B cell (primary cell): Measurements from ENCODE around the gene DSG2. TPM values are rescaled to one million over a fixed set of nuclear protein-coding genes. Genes with fewer than 3 reads are reported as not detected.

Experiments used
- ATAC-seq: fragments of 200-7000 bp; cut with Tn5 transposase; one replicate; pipeline ENCODE4 v1.10.0; 2021; ENCODE audit warnings: low read depth, mild to moderate bottlenecking, moderate number of reproducible peaks, moderate library complexity
- CTCF ChIA-PET: fragments of 350-600 bp; sonication (Branson Sonifier 250); formaldehyde crosslinking; loops from one replicate; lab custom pipeline; 2021; ENCODE audit warnings: antibody characterized with exemption, inconsistent platforms; lab: Charles Lee
- POLR2A ChIA-PET: fragments of 350-600 bp; sonication (Branson Sonifier 250); formaldehyde crosslinking; loops from one replicate; lab custom pipeline; 2021; ENCODE audit warnings: antibody characterized with exemption; lab: Charles Lee
- DNase-seq: peaks from one replicate; pipeline ENCODE4 v3.0.0; 2013
- H2AFZ ChIP-seq: 2 replicates; pipeline ENCODE4 v1.6.1; 2012; ENCODE audit warnings: mild to moderate bottlenecking, low read depth, low read length; ENCODE audit not compliant: insufficient read depth, poor library complexity, severe bottlenecking
- H3K27ac ChIP-seq, 2 donors: 1 replicate in 1 of 2; 2 replicates in 1 of 2; pipeline ENCODE4 v1.5.1; 2012 to 2013; ENCODE audit warnings: low read length in 2 of 2, mild to moderate bottlenecking in 2 of 2, moderate library complexity in 1 of 2
- H3K27me3 ChIP-seq, 4 experiments: fragments of 200-600 bp in 1 of 4; sonication (generic) in 1 of 4; replicated peaks in 1 of 4; 1 replicate in 2 of 4; 2 replicates in 2 of 4; pipeline versions ENCODE4 v1.6.1 to v1.7.0; 2013 to 2016; ENCODE audit warnings: low read length in 3 of 4, mild to moderate bottlenecking in 2 of 4, mixed read lengths in 1 of 4, moderate library complexity in 1 of 4; ENCODE audit not compliant: insufficient read depth in 4 of 4, control insufficient read depth in 3 of 4; ENCODE audit errors: control extremely low read depth in 1 of 4
- H3K36me3 ChIP-seq, 2 experiments: replicated peaks in 1 of 2; 1 replicate in 1 of 2; 2 replicates in 1 of 2; pipeline versions ENCODE4 v1.6.1 to v1.7.1; 2013; ENCODE audit warnings: low read length in 1 of 2; ENCODE audit not compliant: insufficient read depth in 2 of 2, control insufficient read depth in 1 of 2; ENCODE audit errors: control extremely low read depth in 1 of 2, extremely low read depth in 1 of 2
- H3K4me1 ChIP-seq, 2 donors: fragments of 200-600 bp in 1 of 2; sonication (generic) in 1 of 2; 1 replicate in 1 of 2; 2 replicates in 1 of 2; pipeline versions ENCODE4 v1.5.1 to v1.6.1; 2013 to 2017; ENCODE audit warnings: low read length in 2 of 2; ENCODE audit not compliant: control insufficient read depth in 2 of 2, insufficient read depth in 2 of 2
- H3K4me2 ChIP-seq: replicated peaks from 2 replicates; pipeline ENCODE3; 2012; ENCODE audit warnings: mild to moderate bottlenecking, low read depth, low read length; ENCODE audit not compliant: poor library complexity, severe bottlenecking
- H3K4me3 ChIP-seq, 5 experiments: fragments of 200-600 bp in 1 of 5; sonication (generic) in 1 of 5; 1 replicate in 3 of 5; 2 replicates in 2 of 5; pipeline versions ENCODE4 v1.5.1 to v1.7.0; 2011 to 2016; ENCODE audit warnings: low read length in 4 of 5, mild to moderate bottlenecking in 4 of 5, low read depth in 2 of 5, control low read depth in 1 of 5, moderate library complexity in 1 of 5; ENCODE audit not compliant: insufficient read depth in 1 of 5; ENCODE audit errors: control extremely low read depth in 1 of 5, extremely low read depth in 1 of 5
- H3K79me2 ChIP-seq: fragments of 200-600 bp; sonication (generic); one replicate; pipeline ENCODE4 v1.6.0; 2016; ENCODE audit warnings: low read length; ENCODE audit not compliant: control insufficient read depth, insufficient read depth
- H3K9ac ChIP-seq: fragments of 200-600 bp; sonication (generic); 2 replicates; pipeline ENCODE4 v1.6.1; 2017; ENCODE audit warnings: mild to moderate bottlenecking, low read length, moderate library complexity
- H3K9me3 ChIP-seq, 3 donors: one replicate each; pipeline versions ENCODE4 v1.6.1 to v1.7.1; 2013; ENCODE audit warnings: low read length in 2 of 3; ENCODE audit not compliant: control insufficient read depth in 2 of 3, insufficient read depth in 1 of 3; ENCODE audit errors: control extremely low read depth in 1 of 3
- H4K20me1 ChIP-seq: 2 replicates; pipeline ENCODE4 v1.6.0; 2012; ENCODE audit warnings: mild to moderate bottlenecking, low read length; ENCODE audit not compliant: insufficient read depth, control insufficient read depth, poor library complexity, severe bottlenecking
- H3K27ac Mint-ChIP-seq: one replicate; pipeline ENCODE4 v1.8.0; 2021; ENCODE audit warnings: mixed read lengths
- H3K27me3 Mint-ChIP-seq: one replicate; pipeline ENCODE4 v1.8.0; 2021; ENCODE audit warnings: mixed read lengths
- H3K4me1 Mint-ChIP-seq: one replicate; pipeline ENCODE4 v1.8.0; 2021; ENCODE audit warnings: mixed read lengths
- H3K4me3 Mint-ChIP-seq: one replicate; pipeline ENCODE4 v1.8.0; 2021; ENCODE audit warnings: mixed read lengths
- H3K9me3 Mint-ChIP-seq: one replicate; pipeline ENCODE4 v1.8.0; 2022; ENCODE audit warnings: mixed read lengths; ENCODE audit not compliant: insufficient read depth
- CTCF ChIP-seq: fragments of 200-600 bp; IDR thresholded peaks from one replicate; pipeline ENCODE4 v1.8.0; 2022; ENCODE audit warnings: antibody characterized with exemption, mild to moderate bottlenecking
- EZH2 ChIP-seq: IDR thresholded peaks from 2 replicates; pipeline ENCODE4 v1.6.1; 2012; ENCODE audit warnings: borderline replicate concordance, low read depth, mild to moderate bottlenecking, moderate library complexity, low read length; ENCODE audit not compliant: insufficient read depth, poor library complexity, severe bottlenecking
- WGBS: methylation state at CpG from one replicate; pipeline ENCODE4 v1.1.5; 2013; ENCODE audit warnings: missing lambda C conversion rate; ENCODE audit not compliant: insufficient coverage; 5-methylcytosine and 5-hydroxymethylcytosine counted together
- intact Hi-C: fragments of 100-400 bp; cut with micrococcal nuclease; formaldehyde crosslinking; loops from one replicate; pipeline ENCODE4 v1.10.0; 2022
- polyA plus RNA-seq: library from polyadenylated mRNA; depleted of rRNA; stranded (reverse); fragments of >200 nt; gene quantifications from 2 replicates; pipeline ENCODE4 v1.2.3, GENCODE V29; 2012
- total RNA-seq, 2 donors: library from RNA; stranded (reverse); fragments of 120-200 nt in 1 of 2; gene quantifications; 1 replicate in 1 of 2; 2 replicates in 1 of 2; pipeline versions ENCODE4 v1.2.3 to v1.2.4, GENCODE V29; 2013 to 2022

Gene DSG2
- total and polyA plus RNA-seq, 2 donors (not counting 1 experiment from before 2014, with no cell fraction given), result not detected

- no peak overlapping the region for H2AFZ ChIP-seq
- CTCF ChIA-PET, result no interaction called here
- no peaks in the 10 kb centered on the region for H4K20me1 ChIP-seq
- Mint-ChIP-seq H3K27me3 (peaks cover 6% of the 10 kb centered on the region), H3K27ac (no peak overlapping the region), H3K4me3 (no peak overlapping the region), H3K9me3 (no peaks in the 10 kb centered on the region), H3K4me1 (no peaks in the 10 kb centered on the region)
- WGBS, result 100% methylated on average over 3 of the region's 3 CpGs
- no peaks in the 10 kb centered on the region for H3K36me3 ChIP-seq
- no peak for TF ChIP-seq EZH2
- TF ChIP-seq CTCF, result no peak
- H3K27ac ChIP-seq, result no peak overlapping the region
- H3K4me2 ChIP-seq, result no peak overlapping the region
- H3K9ac ChIP-seq, result no peak overlapping the region
- no peaks in the 10 kb centered on the region for H3K9me3 ChIP-seq
- DNase-seq (no peak), ATAC-seq (no peak)
- H3K4me3 ChIP-seq, result no peak overlapping the region
- H3K4me1 ChIP-seq, result no peaks in the 10 kb centered on the region
- no peaks in the 10 kb centered on the region for H3K27me3 ChIP-seq
- POLR2A ChIA-PET, result no interaction called here
- intact Hi-C loops, result no loop called here
- no peaks in the 10 kb centered on the region for H3K79me2 ChIP-seq
Observed at GRCh38 chr18:31516437-31516836, 18.5 kb downstream of the DSG2 start.

- H3K4me2 ChIP-seq, result no peak overlapping the region
- intact Hi-C loops, result no loop called here
- no peaks in the 10 kb centered on the region for H3K9me3 ChIP-seq
- no peak overlapping the region for H3K27ac Mint-ChIP-seq
- no peaks in the 10 kb centered on the region for H3K27me3 ChIP-seq
- no peak overlapping the region for H3K4me3 ChIP-seq
- no peak overlapping the region for H3K4me3 Mint-ChIP-seq
- H3K4me1 ChIP-seq, result no peaks in the 10 kb centered on the region
- CTCF ChIA-PET, result interaction anchor here (1.1 kb wide), 1 partner anchor 26 kb away, joined by 3 read pairs; no protein-coding TSS in a partner anchor
- TF ChIP-seq CTCF (no peak), EZH2 (no peak)
- no peaks in the 10 kb centered on the region for H3K79me2 ChIP-seq
- POLR2A ChIA-PET, result no interaction called here
- WGBS, result 82% methylated on average over 2 of the region's 7 CpGs
- ATAC-seq, result no peak
- no peaks in the 10 kb centered on the region for H4K20me1 ChIP-seq
- H3K27ac ChIP-seq, result no peak overlapping the region
- no peak for DNase-seq
- H3K27me3 Mint-ChIP-seq, result peaks cover 8% of the 10 kb centered on the region
- H3K9me3 Mint-ChIP-seq, result no peaks in the 10 kb centered on the region
- H3K9ac ChIP-seq, result no peak overlapping the region
- H2AFZ ChIP-seq, result no peak overlapping the region
- H3K36me3 ChIP-seq, result no peaks in the 10 kb centered on the region
- H3K4me1 Mint-ChIP-seq, result no peaks in the 10 kb centered on the region
Observed at GRCh38 chr18:31526374-31526773, 28.4 kb downstream of the DSG2 start.
